Left lung (tissue), 14 donors: ENCODE results near the gene SCG5. TPM values are rescaled to one million over a fixed set of nuclear protein-coding genes. Genes with fewer than 3 reads are reported as not detected.
"Not testable (repeated sequence)": the region's sequence is repeated elsewhere in the genome, so short reads cannot be mapped to it uniquely, and the experiment has no call there.

Source experiments
- ATAC-seq: fragments of 200-7000 bp; cut with Tn5 transposase; one replicate; pipeline ENCODE4 v1.9.1; 2020; ENCODE audit warnings: moderate library complexity
- DNase-seq, 4 donors: peaks; one replicate each; pipeline ENCODE4 v3.0.0-alpha.2; 2013 to 2020
- H3K27ac ChIP-seq, 2 donors: fragments of 200-600 bp; sonication (generic) in 1 of 2; one replicate each; pipeline versions ENCODE4 v1.5.0 to v1.8.0; 2020 to 2021
- H3K27me3 ChIP-seq, 2 donors: fragments of 200-600 bp; sonication (generic) in 1 of 2; one replicate each; pipeline versions ENCODE4 v1.5.0 to v1.8.0; 2020 to 2021
- H3K36me3 ChIP-seq, 2 donors: fragments of 200-600 bp; sonication (generic) in 1 of 2; one replicate each; pipeline versions ENCODE4 v1.5.0 to v1.8.0; 2020 to 2021
- H3K4me1 ChIP-seq, 2 donors: fragments of 200-600 bp; one replicate each; pipeline ENCODE4 v1.8.0; 2021
- H3K4me3 ChIP-seq, 2 donors: fragments of 200-600 bp; sonication (generic) in 1 of 2; one replicate each; pipeline versions ENCODE4 v1.5.0 to v1.8.0; 2020 to 2021; ENCODE audit warnings: mild to moderate bottlenecking in 1 of 2
- H3K9me3 ChIP-seq, 2 donors: fragments of 200-600 bp; sonication (generic) in 1 of 2; one replicate each; pipeline versions ENCODE4 v1.5.0 to v1.8.0; 2020 to 2021
- CTCF ChIP-seq, 2 donors: fragments of 200-600 bp; sonication (generic) in 1 of 2; IDR thresholded peaks; one replicate each; pipeline versions ENCODE4 v1.5.0 to v1.8.0; 2021; ENCODE audit warnings: antibody characterized with exemption in 2 of 2
- intact Hi-C, 2 donors: fragments of 100-400 bp; cut with DNase I; formaldehyde crosslinking; loops; one replicate each; pipeline versions ENCODE4 v1.11.2 to v1.14.2; 2022
- long read RNA-seq, 12 donors: library from polyadenylated mRNA in 2 of 12; unstranded in 2 of 12; transcript quantifications; one replicate each; pipeline ENCODE4 v2.0.0 and lab custom pipeline, GENCODE V29; 2019 to 2026
- polyA plus RNA-seq, 6 donors: library from polyadenylated mRNA; unstranded; fragments of 120-200 nt; gene quantifications; one replicate each; pipeline ENCODE4 v1.2.1, GENCODE V29; 2013; ENCODE audit not compliant: insufficient read length in 6 of 6
- total RNA-seq, 2 donors: library from RNA; stranded (reverse); fragmentation: NEBNext Ultra II Directional; extraction: Animal tissue kit (Norgen Biotek cat#: 25700); gene quantifications; one replicate each; pipeline ENCODE4 v1.2.1, GENCODE V29; 2021
- donor health status: DM: no; HTN: yes; CAD: no.
- donor health status: DM: no; HTN: no; CAD: no.

The SCG5 gene
- total RNA-seq (10 to 100 TPM in 1 of 2 donors, under 1 TPM in 1; 0.73 to 10.8 TPM), polyA plus RNA-seq (10 to 100 TPM in 2 of 6 donors, 1 to 10 TPM in 4; 6.0 to 12.7 (median 7.7) TPM)
- long read RNA-seq, donor 1, partial matches to known transcripts, result 0 of 4 reads
- long read RNA-seq, donor 1, other reads (novel, unspliced or antisense), result 0 of 4 reads
- long read RNA-seq, donor 2, partial matches to known transcripts, result 0 of 3 reads
- long read RNA-seq, donor 2, other reads (novel, unspliced or antisense), result 0 of 3 reads
- long read RNA-seq, donor 3, partial matches to known transcripts, result 0 of 5 reads
- long read RNA-seq, donor 3, other reads (novel, unspliced or antisense), result 0 of 5 reads
- long read RNA-seq, donor 4, transcript SCG5-202 (6 exons, 1,235 nt), result major isoform, 10 of 15 reads
- long read RNA-seq, donor 4, partial matches to known transcripts, result 1 of 15 reads
- long read RNA-seq, donor 4, other reads (novel, unspliced or antisense), result 0 of 15 reads
- long read RNA-seq, donor 5, partial matches to known transcripts, result 0 of 5 reads
- long read RNA-seq, donor 5, other reads (novel, unspliced or antisense), result 0 of 5 reads
- long read RNA-seq, donor 6, result 0 reads
- long read RNA-seq, donor 7, result 0 reads
- long read RNA-seq, donor 8, partial matches to known transcripts, result 0 of 1 reads
- long read RNA-seq, donor 8, other reads (novel, unspliced or antisense), result 0 of 1 reads
- long read RNA-seq, donor 9, result 0 reads
- long read RNA-seq, donor 10, partial matches to known transcripts, result 0 of 1 reads
- long read RNA-seq, donor 10, other reads (novel, unspliced or antisense), result 0 of 1 reads
- long read RNA-seq, donor 11, result 0 reads
- long read RNA-seq, donor 12, partial matches to known transcripts, result 0 of 1 reads
- long read RNA-seq, donor 12, other reads (novel, unspliced or antisense), result 0 of 1 reads

DNA sequence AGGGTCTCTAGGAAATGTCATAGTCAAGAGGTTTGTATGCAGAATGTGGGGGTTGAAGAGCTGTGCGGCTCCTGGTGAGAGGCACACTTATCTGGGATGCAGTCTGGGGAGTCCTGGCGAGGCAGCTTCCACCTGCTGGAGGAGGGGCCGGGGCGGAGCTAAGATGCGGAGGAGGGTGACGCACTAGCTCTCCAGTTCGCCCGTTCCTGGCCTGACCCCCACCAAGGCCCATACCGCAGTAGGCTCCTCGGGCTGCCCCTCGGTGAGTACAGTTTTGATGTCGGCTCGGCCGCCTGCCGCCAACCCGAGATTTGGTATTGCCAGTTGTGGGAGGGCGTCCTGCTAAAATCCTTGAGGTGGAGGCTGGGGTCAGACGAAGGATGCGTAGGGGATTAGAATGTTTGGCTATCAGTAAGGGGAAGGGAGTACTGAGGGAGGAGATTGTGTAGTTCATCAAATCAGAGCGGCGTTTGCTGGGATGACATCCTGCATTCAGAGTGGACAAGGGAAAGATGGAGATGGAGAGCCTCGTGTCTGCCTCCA is at the start of gene SCG5:
Gene SCG5 (plus strand): TSS at position 194 of the 543 bp plus-strand sequence. CDS start 1,883 bp downstream, outside the sequence.
- DNase-seq, result peak; percentile 19 to 81 (median 52)
- Histone ChIP-seq H3K4me1 (no peaks in the 10 kb centered on the region), H3K9me3 (no peaks in the 10 kb centered on the region), H3K27ac (no peak within 1 kb of the TSS), H3K36me3 (peaks cover 0 to 14% of the 10 kb centered on the region in 2 donors), H3K27me3 (peaks cover 0 to 16% of the 10 kb centered on the region in 2 donors), H3K4me3 (peak within 1 kb of the TSS in 1 of 2 donors; percentile 24)
- ATAC-seq, result peak; percentile 99
- no peak for TF ChIP-seq CTCF (IDR thresholded peaks at IDR 0.05)
- intact Hi-C loops, result no loop called here

GRCh38 chr15:32593151-32593550 is 48.4 kb upstream of the SCG5 start, which contains the start of gene GOLGA8N:
TSS of gene GOLGA8N (plus strand) at chr15:32593456.
- H3K4me3 ChIP-seq, H3K27me3 ChIP-seq, H3K36me3 ChIP-seq, H3K4me1 ChIP-seq, H3K9me3 ChIP-seq, H3K27ac ChIP-seq, ATAC-seq, intact Hi-C loops, DNase-seq: not testable (repeated sequence)

- H3K4me3 ChIP-seq, H3K9me3 ChIP-seq, H3K27ac ChIP-seq, intact Hi-C loops, H3K36me3 ChIP-seq, DNase-seq, H3K4me1 ChIP-seq, H3K27me3 ChIP-seq: not testable (repeated sequence)
- peak; percentile 31 for ATAC-seq
Observed at GRCh38 chr15:32609518-32609917, 32.0 kb upstream of the SCG5 start.

- peak; percentile 20 for ATAC-seq
Observed at GRCh38 chr15:32610719-32611118, 30.8 kb upstream of the SCG5 start.

GRCh38 chr15:32614712-32615050 is 26.8 kb upstream of the SCG5 start:
- H3K36me3 ChIP-seq, intact Hi-C loops, H3K9me3 ChIP-seq, H3K4me1 ChIP-seq, H3K27me3 ChIP-seq: not testable (repeated sequence)
- Histone ChIP-seq H3K4me3 (peak overlapping the region; percentile 44 to 54), H3K27ac (peak overlapping the region; percentile 85 to 86)
- ATAC-seq (peak; percentile 73), DNase-seq (peak in 1 of 4 donors; percentile 51)

More at GRCh38 chr15:32610719-32611118, 30.8 kb upstream of the SCG5 start:
- H3K36me3 ChIP-seq, intact Hi-C loops, H3K9me3 ChIP-seq, H3K27me3 ChIP-seq, H3K4me1 ChIP-seq, H3K27ac ChIP-seq, H3K4me3 ChIP-seq: not testable (repeated sequence)
- DNase-seq, result peak in 1 of 4 donors; percentile 16
- TF ChIP-seq CTCF (IDR thresholded peaks at IDR 0.05), result peak; percentile 25 to 29

DNA sequence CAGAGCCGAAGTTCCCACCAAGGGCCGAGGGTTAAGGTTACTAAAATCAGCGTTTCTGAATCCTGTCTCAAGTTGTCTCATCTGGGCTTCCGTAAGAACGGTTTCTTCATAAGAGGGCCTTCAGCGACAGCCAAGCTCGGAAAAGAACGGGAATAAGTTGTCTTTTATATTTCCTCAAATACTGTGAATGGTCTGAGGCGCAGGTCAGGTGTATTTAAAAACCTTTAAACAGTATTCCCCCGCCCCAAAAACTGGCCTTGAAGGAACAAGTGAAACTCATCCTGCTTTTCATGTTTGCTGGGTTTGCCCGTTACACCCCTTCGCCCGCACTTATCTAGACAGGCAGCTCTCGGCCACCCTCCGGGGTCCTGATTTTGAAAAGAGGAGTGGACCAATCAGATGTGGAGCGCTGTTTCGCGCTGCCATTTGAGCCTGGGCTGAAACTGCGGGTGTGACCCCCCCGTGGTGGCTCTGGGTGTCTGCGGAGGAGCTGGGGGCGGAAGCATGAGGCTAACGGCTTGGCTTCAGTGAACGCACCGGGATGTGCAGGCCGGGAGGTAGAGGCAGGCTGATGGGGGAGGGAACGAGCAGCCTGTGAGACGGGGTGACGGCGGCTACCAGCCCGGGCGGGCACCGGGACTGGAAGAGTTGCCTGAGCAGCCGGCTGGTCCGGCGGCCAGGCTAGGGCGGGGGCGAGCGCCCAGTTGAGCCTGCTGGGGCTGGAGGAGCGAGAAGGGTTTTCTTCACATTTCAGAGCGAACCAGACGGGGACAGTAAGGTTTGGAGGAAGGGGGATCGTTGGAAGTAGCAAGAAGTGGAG is 26.2 kb upstream of the SCG5 start, which contains the start of gene ARHGAP11A:
Gene ARHGAP11A (plus strand): TSS at position 454 of the 820 bp plus-strand sequence. CDS start 708 bp downstream, outside the sequence.
- H3K9me3 ChIP-seq, H3K36me3 ChIP-seq, intact Hi-C loops, H3K4me1 ChIP-seq, H3K27me3 ChIP-seq: not testable (repeated sequence)
- peak; percentile 81 to 91 (median 84) for DNase-seq
- peak within 1 kb of the TSS; percentile 44 to 54 for H3K4me3 ChIP-seq
- ATAC-seq, result peak; percentile 93
- peak within 1 kb of the TSS; percentile 85 to 86 for H3K27ac ChIP-seq

- Histone ChIP-seq H3K27ac (peak overlapping the region in 1 of 2 donors; percentile 86), H3K4me3 (peak overlapping the region; percentile 44 to 54)
- H3K27me3 ChIP-seq, H3K36me3 ChIP-seq, H3K9me3 ChIP-seq, H3K4me1 ChIP-seq, DNase-seq, intact Hi-C loops: not testable (repeated sequence)
- peak; percentile 7 for ATAC-seq
Observed at GRCh38 chr15:32615871-32616426, 25.6 kb upstream of the SCG5 start.
